ENCODE results near the gene NTM. TPM values are rescaled to one million over a fixed set of nuclear protein-coding genes. Genes with fewer than 3 reads are reported as not detected.

The NTM gene
- total and polyA plus RNA-seq, 5 donors: 35.0 to 148 (median 88.2) TPM

- intact Hi-C loops (cut with DNase I): no loop called here
- Histone ChIP-seq H3K27ac (ENCODE audit: low read length) (no peak overlapping the region), H3K4me1 (ENCODE audit: control insufficient read depth, insufficient read depth, low read length) (no peaks in the 10 kb centered on the region), H3K27me3 (ENCODE audit: control insufficient read depth, insufficient read depth) (no peaks in the 10 kb centered on the region), H3K4me3 (ENCODE audit: low read length) (no peak overlapping the region), H3K9me3 (ENCODE audit: control insufficient read depth, low read length) (no peaks in the 10 kb centered on the region)
- DNase-seq (no peak), ATAC-seq (no peak)
- 40% methylated on average over 9 of the region's 9 CpGs for WGBS
Observed at GRCh38 chr11:131373095-131373725, 2.8 kb downstream of the NTM start.

GRCh38 chr11:131373756-131374155 is 3.3 kb downstream of the NTM start:
- intact Hi-C loops (cut with DNase I): no loop called here
- no peak overlapping the region for H3K27ac ChIP-seq (ENCODE audit: low read length)
- H3K27me3 ChIP-seq (ENCODE audit: control insufficient read depth, insufficient read depth): no peaks in the 10 kb centered on the region
- WGBS: 82% methylated on average over 13 of the region's 13 CpGs
- no peak overlapping the region for H3K4me3 ChIP-seq (ENCODE audit: low read length)
- H3K4me1 ChIP-seq (ENCODE audit: control insufficient read depth, insufficient read depth, low read length): no peaks in the 10 kb centered on the region
- DNase-seq (no peak), ATAC-seq (no peak)
- H3K9me3 ChIP-seq (ENCODE audit: control insufficient read depth, low read length): no peaks in the 10 kb centered on the region

- no peak overlapping the region for H3K4me3 ChIP-seq (ENCODE audit: low read length)
- intact Hi-C loops (cut with DNase I): no loop called here
- DNase-seq (no peak), ATAC-seq (no peak)
- WGBS: 36% methylated on average over 4 of the region's 4 CpGs
- H3K4me1 ChIP-seq (ENCODE audit: control insufficient read depth, insufficient read depth, low read length): no peaks in the 10 kb centered on the region
- no peaks in the 10 kb centered on the region for H3K9me3 ChIP-seq (ENCODE audit: control insufficient read depth, low read length)
- H3K27me3 ChIP-seq (ENCODE audit: control insufficient read depth, insufficient read depth): no peaks in the 10 kb centered on the region
- no peak overlapping the region for H3K27ac ChIP-seq (ENCODE audit: low read length)
Observed at GRCh38 chr11:131375421-131375820, 5.0 kb downstream of the NTM start.

- intact Hi-C loops (cut with DNase I): no loop called here
- no peak for ATAC-seq
- DNase-seq: no peak
- H3K4me3 ChIP-seq (ENCODE audit: low read length): no peak overlapping the region
- WGBS: 69% methylated on average over 3 of the region's 3 CpGs
- H3K27ac ChIP-seq (ENCODE audit: low read length): no peak overlapping the region
- H3K27me3 ChIP-seq (ENCODE audit: control insufficient read depth, insufficient read depth): no peaks in the 10 kb centered on the region
- no peaks in the 10 kb centered on the region for H3K9me3 ChIP-seq (ENCODE audit: control insufficient read depth, low read length)
- H3K4me1 ChIP-seq (ENCODE audit: control insufficient read depth, insufficient read depth, low read length): no peaks in the 10 kb centered on the region
Observed at GRCh38 chr11:131375915-131376314, 5.5 kb downstream of the NTM start.

GRCh38 chr11:131378931-131379330 is 8.5 kb downstream of the NTM start:
- Histone ChIP-seq H3K4me1 (ENCODE audit: control insufficient read depth, insufficient read depth, low read length) (no peaks in the 10 kb centered on the region), H3K9me3 (ENCODE audit: control insufficient read depth, low read length) (no peaks in the 10 kb centered on the region), H3K4me3 (ENCODE audit: low read length) (no peak overlapping the region), H3K27ac (ENCODE audit: low read length) (no peak overlapping the region), H3K27me3 (ENCODE audit: control insufficient read depth, insufficient read depth) (no peaks in the 10 kb centered on the region)
- WGBS: 82% methylated on average over 1 of the region's 1 CpG
- no peak for ATAC-seq
- intact Hi-C loops (cut with DNase I): no loop called here
- DNase-seq: no peak

GRCh38 chr11:131385763-131386390 is 15.5 kb downstream of the NTM start:
- H3K4me3 ChIP-seq (ENCODE audit: low read length): no peak overlapping the region
- DNase-seq: no peak
- intact Hi-C loops (cut with DNase I): no loop called here
- 82% methylated on average over 4 of the region's 4 CpGs for WGBS
- H3K27me3 ChIP-seq (ENCODE audit: control insufficient read depth, insufficient read depth): no peaks in the 10 kb centered on the region
- H3K27ac ChIP-seq (ENCODE audit: low read length): no peak overlapping the region
- ATAC-seq: no peak
- H3K9me3 ChIP-seq (ENCODE audit: control insufficient read depth, low read length): no peaks in the 10 kb centered on the region
- no peaks in the 10 kb centered on the region for H3K4me1 ChIP-seq (ENCODE audit: control insufficient read depth, insufficient read depth, low read length)

- no peaks in the 10 kb centered on the region for H3K9me3 ChIP-seq (ENCODE audit: control insufficient read depth, low read length)
- DNase-seq (no peak), ATAC-seq (no peak)
- no peak overlapping the region for H3K27ac ChIP-seq (ENCODE audit: low read length)
- intact Hi-C loops (cut with DNase I): no loop called here
- no peaks in the 10 kb centered on the region for H3K27me3 ChIP-seq (ENCODE audit: control insufficient read depth, insufficient read depth)
- H3K4me1 ChIP-seq (ENCODE audit: control insufficient read depth, insufficient read depth, low read length): no peaks in the 10 kb centered on the region
- no peak overlapping the region for H3K4me3 ChIP-seq (ENCODE audit: low read length)
- WGBS: 80% methylated on average over 2 of the region's 2 CpGs
Observed at GRCh38 chr11:131386408-131386807, 16.0 kb downstream of the NTM start.

- intact Hi-C loops (cut with DNase I): no loop called here
- ATAC-seq (no peak), DNase-seq (no peak)
- Histone ChIP-seq H3K4me1 (ENCODE audit: control insufficient read depth, insufficient read depth, low read length) (no peaks in the 10 kb centered on the region), H3K9me3 (ENCODE audit: control insufficient read depth, low read length) (no peaks in the 10 kb centered on the region), H3K27me3 (ENCODE audit: control insufficient read depth, insufficient read depth) (no peaks in the 10 kb centered on the region), H3K27ac (ENCODE audit: low read length) (no peak overlapping the region), H3K4me3 (ENCODE audit: low read length) (no peak overlapping the region)
- WGBS: 60% methylated on average over 3 of the region's 3 CpGs
Observed at GRCh38 chr11:131388030-131388429, 17.6 kb downstream of the NTM start.

GRCh38 chr11:131389582-131389981 is 19.2 kb downstream of the NTM start:
- WGBS: 64% methylated on average over 5 of the region's 5 CpGs
- intact Hi-C loops (cut with DNase I): no loop called here
- ATAC-seq: no peak
- DNase-seq: no peak
- Histone ChIP-seq H3K27ac (ENCODE audit: low read length) (no peak overlapping the region), H3K4me3 (ENCODE audit: low read length) (no peak overlapping the region), H3K27me3 (ENCODE audit: control insufficient read depth, insufficient read depth) (no peaks in the 10 kb centered on the region), H3K4me1 (ENCODE audit: control insufficient read depth, insufficient read depth, low read length) (no peaks in the 10 kb centered on the region), H3K9me3 (ENCODE audit: control insufficient read depth, low read length) (no peaks in the 10 kb centered on the region)

- peak in 1 of 3 donors; percentile 59 for DNase-seq
- peak in 1 of 2 donors; percentile 22 for ATAC-seq
- no peaks in the 10 kb centered on the region for H3K9me3 ChIP-seq (ENCODE audit: control insufficient read depth, low read length)
- H3K27me3 ChIP-seq (ENCODE audit: control insufficient read depth, insufficient read depth): no peaks in the 10 kb centered on the region
- intact Hi-C loops (cut with DNase I): no loop called here
- H3K27ac ChIP-seq (ENCODE audit: low read length): no peak overlapping the region
- H3K4me1 ChIP-seq (ENCODE audit: control insufficient read depth, insufficient read depth, low read length): no peaks in the 10 kb centered on the region
- H3K4me3 ChIP-seq (ENCODE audit: low read length): no peak overlapping the region
- WGBS: 88% methylated on average over 6 of the region's 6 CpGs
Observed at GRCh38 chr11:131391176-131391575, 20.8 kb downstream of the NTM start.

GRCh38 chr11:131392528-131393255 is 22.3 kb downstream of the NTM start:
- Histone ChIP-seq H3K27ac (ENCODE audit: low read length) (no peak overlapping the region), H3K9me3 (ENCODE audit: control insufficient read depth, low read length) (no peaks in the 10 kb centered on the region), H3K27me3 (ENCODE audit: control insufficient read depth, insufficient read depth) (no peaks in the 10 kb centered on the region), H3K4me1 (ENCODE audit: control insufficient read depth, insufficient read depth, low read length) (no peaks in the 10 kb centered on the region), H3K4me3 (ENCODE audit: low read length) (no peak overlapping the region)
- WGBS: 70% methylated on average over 8 of the region's 8 CpGs
- no peak for ATAC-seq
- DNase-seq: no peak
- intact Hi-C loops (cut with DNase I): no loop called here
